Measurements from ENCODE around the gene TIMM22. TPM values are rescaled to one million over a fixed set of nuclear protein-coding genes. Genes with fewer than 3 reads are reported as not detected.
A peak's percentile ranks its signal among the peaks of the same experiment; 100 is the strongest.
"Not testable (repeated sequence)": the region's sequence is repeated elsewhere in the genome, so short reads cannot be mapped to it uniquely, and the experiment has no call there.

TIMM22 gene
- total RNA-seq, 1 donor, result 15.8 TPM

DNA sequence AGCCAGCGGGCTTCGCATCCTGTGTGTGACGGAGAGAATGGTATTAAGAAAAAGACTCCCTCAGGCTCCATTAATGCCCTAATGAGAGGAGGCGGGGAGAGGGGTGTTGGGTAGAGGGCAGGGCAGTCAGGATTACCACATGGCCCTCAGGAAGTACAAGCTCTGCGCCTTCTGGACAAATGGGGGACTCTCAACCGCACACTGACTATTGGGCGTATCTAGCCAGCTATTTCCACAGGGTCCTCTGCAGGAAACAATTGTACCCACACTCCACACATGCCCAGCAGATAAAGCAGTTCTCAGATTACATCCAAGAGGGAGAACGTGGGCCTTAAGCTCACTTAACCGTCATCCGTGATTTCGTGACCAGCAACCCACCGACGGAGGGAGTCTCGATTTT lies 32.1 kb upstream of the TIMM22 start:
- TF ChIP-seq, protein P1, sequence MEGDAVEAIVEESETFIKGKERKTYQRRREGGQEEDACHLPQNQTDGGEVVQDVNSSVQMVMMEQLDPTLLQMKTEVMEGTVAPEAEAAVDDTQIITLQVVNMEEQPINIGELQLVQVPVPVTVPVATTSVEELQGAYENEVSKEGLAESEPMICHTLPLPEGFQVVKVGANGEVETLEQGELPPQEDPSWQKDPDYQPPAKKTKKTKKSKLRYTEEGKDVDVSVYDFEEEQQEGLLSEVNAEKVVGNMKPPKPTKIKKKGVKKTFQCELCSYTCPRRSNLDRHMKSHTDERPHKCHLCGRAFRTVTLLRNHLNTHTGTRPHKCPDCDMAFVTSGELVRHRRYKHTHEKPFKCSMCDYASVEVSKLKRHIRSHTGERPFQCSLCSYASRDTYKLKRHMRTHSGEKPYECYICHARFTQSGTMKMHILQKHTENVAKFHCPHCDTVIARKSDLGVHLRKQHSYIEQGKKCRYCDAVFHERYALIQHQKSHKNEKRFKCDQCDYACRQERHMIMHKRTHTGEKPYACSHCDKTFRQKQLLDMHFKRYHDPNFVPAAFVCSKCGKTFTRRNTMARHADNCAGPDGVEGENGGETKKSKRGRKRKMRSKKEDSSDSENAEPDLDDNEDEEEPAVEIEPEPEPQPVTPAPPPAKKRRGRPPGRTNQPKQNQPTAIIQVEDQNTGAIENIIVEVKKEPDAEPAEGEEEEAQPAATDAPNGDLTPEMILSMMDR (IDR thresholded peaks at IDR 0.05; ENCODE audit: insufficient read depth, low read length), result no peak
- no peak for DNase-seq (ENCODE audit: low read depth)

DNA sequence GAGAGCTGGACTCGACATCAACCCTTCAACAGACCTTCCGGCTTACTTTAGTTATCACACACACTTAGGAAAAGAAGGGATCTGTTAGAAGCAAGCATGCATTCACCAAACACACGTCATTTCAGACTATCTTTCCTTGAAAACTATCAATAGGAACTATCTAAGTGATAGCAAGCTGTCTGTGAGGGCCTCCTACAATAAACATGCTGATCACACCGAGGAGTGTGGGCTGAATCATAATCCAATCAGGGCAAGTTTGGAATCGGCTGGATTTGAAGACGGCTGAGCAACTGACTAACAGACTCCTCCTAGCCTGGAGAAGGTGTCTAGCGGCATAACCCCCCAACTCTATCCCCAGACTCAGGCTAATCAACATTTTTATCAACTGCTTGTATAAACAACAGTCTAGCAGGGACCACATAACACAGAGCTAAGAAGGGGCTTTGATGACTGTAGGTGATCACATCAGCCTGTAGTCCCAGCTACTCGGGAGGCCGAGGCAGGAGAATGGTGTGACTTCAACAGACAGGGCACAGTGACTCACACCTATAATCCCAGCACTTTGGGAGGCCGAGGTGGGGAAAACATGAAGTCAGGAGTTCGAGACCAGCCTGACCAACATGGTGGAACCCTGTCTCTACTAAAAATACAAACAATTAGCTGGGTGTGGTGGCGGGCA lies 31.5 kb upstream of the TIMM22 start:
- TF ChIP-seq, protein P1 (IDR thresholded peaks at IDR 0.05; ENCODE audit: insufficient read depth, low read length), result no peak
- DNase-seq (ENCODE audit: low read depth), result no peak
- no peak overlapping the region for H3K4me3 ChIP-seq (ENCODE audit: low read depth, low read length)

More for the DNA sequence above, 32.1 kb upstream of the TIMM22 start:
- no peak overlapping the region for H3K4me3 ChIP-seq (ENCODE audit: low read depth, low read length)

DNA sequence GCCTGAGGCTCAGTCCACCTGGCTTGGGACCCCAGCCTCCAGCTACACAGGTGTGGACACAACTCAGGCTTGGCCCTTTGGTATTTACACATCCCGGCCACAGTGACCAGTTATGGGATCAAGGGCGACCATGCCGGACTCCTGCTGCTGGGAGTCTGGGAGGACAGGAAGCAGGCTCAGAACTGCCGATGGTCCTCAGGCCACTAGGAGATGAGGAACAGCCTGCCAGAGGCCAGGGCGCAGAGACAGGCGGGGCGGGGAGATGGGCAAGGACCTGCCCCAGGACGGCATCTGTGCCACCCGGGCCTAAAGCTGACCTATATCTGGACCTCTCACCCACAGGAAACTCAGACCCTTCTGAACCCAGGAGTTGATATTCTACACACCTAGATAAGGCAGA lies 29.8 kb upstream of the TIMM22 start:
- DNase-seq (ENCODE audit: low read depth), result no peak
- no peak overlapping the region for H3K4me3 ChIP-seq (ENCODE audit: low read depth, low read length)
- TF ChIP-seq, protein P1 (IDR thresholded peaks at IDR 0.05; ENCODE audit: insufficient read depth, low read length), result no peak

DNA sequence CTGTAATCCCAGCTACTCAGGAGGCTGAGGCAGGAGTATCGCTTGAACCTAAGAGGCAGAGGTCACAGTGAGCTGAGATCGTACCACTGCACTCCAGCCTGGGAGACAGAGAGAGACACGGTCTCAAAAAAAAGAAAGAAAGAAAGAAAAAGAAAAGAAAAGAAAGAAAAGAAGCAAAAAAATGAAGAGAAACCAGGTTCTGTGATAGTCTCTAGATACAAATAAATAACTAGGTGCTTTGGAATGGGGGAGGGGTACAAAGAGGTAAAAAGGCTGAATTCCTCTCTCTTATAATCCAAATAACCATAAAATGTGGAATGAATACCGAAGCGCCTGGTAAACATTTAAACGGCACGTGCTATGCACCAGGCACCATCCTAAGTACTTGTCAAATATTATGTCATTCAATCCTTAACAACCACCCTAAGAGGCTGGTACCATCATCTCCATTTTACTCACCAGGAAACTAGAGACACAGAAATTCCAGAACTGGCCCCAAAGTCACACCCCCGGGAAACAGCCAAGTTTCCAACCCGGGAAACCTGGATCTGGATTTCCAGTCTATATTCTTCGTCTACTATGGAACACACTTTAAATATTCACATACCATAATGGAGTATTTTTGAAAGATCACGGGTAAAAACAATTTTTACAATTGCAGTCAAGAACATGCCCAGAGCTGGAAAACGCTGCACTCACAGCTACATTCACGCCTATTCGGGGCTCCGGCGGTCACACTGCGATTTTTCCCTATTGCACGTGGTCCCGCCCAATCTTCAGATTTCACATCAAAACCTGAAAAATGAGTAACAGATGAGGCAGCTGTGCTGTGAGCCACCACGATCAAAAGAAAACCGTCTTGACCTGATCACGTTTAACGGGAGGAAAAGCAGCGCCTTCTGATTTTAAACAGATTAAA lies 27.9 kb upstream of the TIMM22 start:
- TF ChIP-seq, protein P1 (IDR thresholded peaks at IDR 0.05; ENCODE audit: insufficient read depth, low read length), result no peak
- no peak for DNase-seq (ENCODE audit: low read depth)
- H3K4me3 ChIP-seq (ENCODE audit: low read depth, low read length), result no peak overlapping the region

DNA sequence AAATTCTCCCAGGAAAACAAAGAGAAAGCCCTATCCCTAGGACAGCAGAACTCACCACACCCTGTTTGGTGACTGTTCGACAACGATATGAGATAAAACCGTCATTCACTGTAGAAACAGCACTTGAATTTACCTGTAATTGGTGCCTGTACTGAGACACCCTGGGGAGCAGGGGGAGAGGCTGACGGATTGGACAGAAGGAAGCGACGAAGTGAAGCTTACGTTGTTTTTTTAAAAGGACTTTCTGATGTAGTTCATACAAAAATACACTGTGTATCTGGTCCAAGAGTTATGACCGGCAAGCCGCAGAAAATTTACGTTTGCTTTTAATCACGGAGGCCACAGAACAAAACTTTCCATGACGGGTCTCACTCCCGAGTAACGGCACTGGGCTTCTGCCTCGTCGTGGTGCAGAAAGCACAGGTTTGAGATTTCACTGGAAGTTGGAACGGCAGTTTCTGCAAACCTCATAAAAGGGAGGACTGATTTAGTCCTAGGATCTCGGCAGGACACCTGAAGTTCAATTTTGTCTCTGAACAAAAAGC lies 27.0 kb upstream of the TIMM22 start:
- peak overlapping the region; percentile 2 for H3K4me3 ChIP-seq (ENCODE audit: low read depth, low read length)

DNA sequence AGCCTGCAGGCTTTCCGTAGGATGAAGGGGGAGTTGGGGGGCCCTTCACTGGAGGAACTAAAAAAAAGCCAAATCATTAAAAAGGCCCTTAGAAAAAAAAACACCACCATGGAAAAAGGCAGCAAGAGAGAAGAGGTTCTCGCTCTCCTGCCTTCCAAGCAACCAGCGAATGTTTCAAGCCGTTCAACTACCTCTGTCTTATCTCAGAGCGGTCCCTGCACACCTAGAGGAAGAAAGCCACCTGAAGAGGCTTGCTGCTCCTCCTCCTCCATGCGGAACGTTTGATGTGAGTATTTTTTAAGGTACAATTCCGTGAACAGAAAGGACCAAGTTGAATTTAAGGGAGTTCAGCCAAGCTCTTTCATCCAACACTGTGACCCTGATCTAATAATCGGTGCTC lies 26.6 kb upstream of the TIMM22 start:
- DNase-seq (ENCODE audit: low read depth), result no peak
- H3K4me3 ChIP-seq (ENCODE audit: low read depth, low read length), result no peak overlapping the region
- TF ChIP-seq, protein P1 (IDR thresholded peaks at IDR 0.05; ENCODE audit: insufficient read depth, low read length), result no peak

More for the DNA sequence above, 27.0 kb upstream of the TIMM22 start:
- TF ChIP-seq, protein P1 (IDR thresholded peaks at IDR 0.05; ENCODE audit: insufficient read depth, low read length), result no peak
- no peak for DNase-seq (ENCODE audit: low read depth)

DNA sequence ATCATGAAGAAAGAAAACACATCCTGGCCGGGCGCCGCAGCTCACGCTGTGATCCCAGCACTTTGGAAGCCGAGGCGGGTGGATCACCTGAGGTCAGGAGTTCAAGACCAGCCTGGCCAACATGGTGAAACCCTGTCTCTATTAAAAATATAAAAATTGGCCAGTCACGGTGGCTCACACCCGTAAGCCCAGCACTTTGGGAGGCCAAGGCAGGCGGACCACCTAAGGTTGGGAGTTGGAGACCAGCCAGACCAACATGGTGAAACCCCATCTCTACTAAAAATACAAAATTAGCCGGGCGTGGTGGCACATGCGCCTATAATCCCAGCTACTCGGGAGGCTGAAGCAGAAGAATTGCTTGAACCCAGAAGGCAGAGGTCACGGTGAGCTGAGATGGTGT lies 25.1 kb upstream of the TIMM22 start:
- not testable (repeated sequence) for DNase-seq (ENCODE audit: low read depth); H3K4me3 ChIP-seq (ENCODE audit: low read depth, low read length)
